Neural progenitor cell (in vitro differentiated cells): Measurements from ENCODE around the gene PRDM16. TPM values are rescaled to one million over a fixed set of nuclear protein-coding genes. Genes with fewer than 3 reads are reported as not detected.
A peak's percentile ranks its signal among the peaks of the same experiment; 100 is the strongest.

Source experiments
- DNase-seq: peaks from one replicate; pipeline ENCODE4 v3.0.0-alpha.2; 2016; ENCODE audit warnings: low spot score
- H2AFZ ChIP-seq: fragments of 200-600 bp; sonication (generic); replicated peaks from 2 replicates; pipeline ENCODE4 v1.6.1; 2016; ENCODE audit warnings: antibody characterized with exemption
- H3F3A ChIP-seq: fragments of 200-600 bp; sonication (generic); 2 replicates; pipeline ENCODE4 v1.6.1; 2016; ENCODE audit warnings: antibody characterized with exemption, low read depth
- H3K27ac ChIP-seq: fragments of 200-600 bp; sonication (generic); 2 replicates; pipeline ENCODE4 v1.5.1; 2016; ENCODE audit warnings: mild to moderate bottlenecking
- H3K27me3 ChIP-seq: fragments of 200-600 bp; sonication (generic); 2 replicates; pipeline ENCODE4 v1.6.1; 2016; ENCODE audit warnings: mild to moderate bottlenecking, moderate library complexity
- H3K36me3 ChIP-seq: fragments of 200-600 bp; sonication (generic); 2 replicates; pipeline ENCODE4 v1.5.1; 2016
- H3K4me1 ChIP-seq: fragments of 200-600 bp; sonication (generic); 2 replicates; pipeline ENCODE4 v1.6.1; 2016; ENCODE audit warnings: mixed run types
- H3K4me2 ChIP-seq: fragments of 200-600 bp; sonication (generic); 2 replicates; pipeline ENCODE4 v1.6.1; 2016
- H3K4me3 ChIP-seq: fragments of 200-600 bp; sonication (generic); 2 replicates; pipeline ENCODE4 v1.5.1; 2016
- H3K79me2 ChIP-seq: fragments of 200-600 bp; sonication (generic); 2 replicates; pipeline ENCODE4 v1.6.1; 2016; ENCODE audit warnings: low read depth
- H3K9ac ChIP-seq: fragments of 200-600 bp; sonication (generic); 2 replicates; pipeline ENCODE4 v1.6.1; 2016
- H3K9me3 ChIP-seq: fragments of 200-600 bp; sonication (generic); 2 replicates; pipeline ENCODE4 v1.5.1; 2016; ENCODE audit warnings: low read depth
- H4K20me1 ChIP-seq: fragments of 200-600 bp; sonication (generic); 2 replicates; pipeline ENCODE4 v1.6.1; 2016; ENCODE audit warnings: low read depth
- H3K27ac Mint-ChIP-seq: 3 replicates; pipeline ENCODE4 v1.8.0; 2021; ENCODE audit warnings: mixed read lengths
- H3K27me3 Mint-ChIP-seq: 2 replicates; pipeline ENCODE4 v1.8.0; 2022; ENCODE audit warnings: low read depth, mild to moderate bottlenecking, inconsistent platforms, moderate library complexity, mixed read lengths; ENCODE audit not compliant: insufficient read depth
- H3K36me3 Mint-ChIP-seq: 3 replicates; pipeline ENCODE4 v1.8.0; 2021; ENCODE audit warnings: mixed read lengths
- H3K4me1 Mint-ChIP-seq: 3 replicates; pipeline ENCODE4 v1.8.0; 2021; ENCODE audit warnings: mixed read lengths
- H3K4me3 Mint-ChIP-seq: 3 replicates; pipeline ENCODE4 v1.8.0; 2021; ENCODE audit warnings: mild to moderate bottlenecking, moderate library complexity, mixed read lengths
- H3K9me3 Mint-ChIP-seq: 3 replicates; pipeline ENCODE4 v1.8.0; 2020; ENCODE audit warnings: mixed read lengths
- EZH2 ChIP-seq: fragments of 200-600 bp; sonication (generic); IDR thresholded peaks from 2 replicates; pipeline ENCODE4 v1.6.1; 2017; ENCODE audit warnings: antibody characterized with exemption, mild to moderate bottlenecking, moderate library complexity
- EZH2phosphoT487 ChIP-seq: fragments of 200-600 bp; sonication (generic); IDR thresholded peaks from 2 replicates; pipeline ENCODE4 v1.6.1; 2017; ENCODE audit warnings: antibody characterized with exemption
- total RNA-seq: library from RNA; depleted of rRNA; stranded (reverse); fragments of >200 nt; gene quantifications from 2 replicates; pipeline ENCODE4 v1.2.3, GENCODE V29; 2015; ENCODE audit warnings: low replicate concordance
- TF ChIP-seq, protein P1 (sequence below): fragments of 200-600 bp; sonication (generic); IDR thresholded peaks from 2 replicates; pipeline ENCODE4 v1.5.1; 2017; ENCODE audit warnings: antibody characterized with exemption, mild to moderate bottlenecking

PRDM16 gene
- total RNA-seq, 1 donor from 2014 or later, result 1.9 TPM

DNA sequence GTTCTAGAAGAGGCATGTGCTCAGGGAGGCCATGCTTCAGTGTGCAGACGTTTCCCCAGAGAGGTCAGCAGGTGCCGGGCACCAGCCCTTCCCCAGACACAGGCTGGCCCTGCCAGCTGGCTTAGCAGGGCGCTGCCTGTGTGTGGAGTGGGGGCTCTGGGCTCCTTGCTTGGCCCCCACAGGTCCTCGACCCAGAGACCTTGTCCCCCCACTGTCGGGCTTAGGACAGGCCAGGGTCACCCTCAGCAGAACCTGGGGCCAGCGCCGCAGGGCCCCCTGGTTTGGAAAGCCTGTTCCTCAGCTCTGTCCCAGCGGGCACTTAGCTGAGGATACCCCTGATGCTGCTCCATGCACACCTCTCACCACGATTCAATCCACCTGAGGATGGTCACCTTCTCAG lies 213.2 kb downstream of the PRDM16 start:
- H3K4me1 Mint-ChIP-seq, result peaks cover 25% of the 10 kb centered on the region
- Histone ChIP-seq H3K4me1 (peaks cover 4% of the 10 kb centered on the region), H4K20me1 (no peaks in the 10 kb centered on the region), H3K27ac (no peak overlapping the region), H3F3A (no peaks in the 10 kb centered on the region), H3K36me3 (no peaks in the 10 kb centered on the region), H3K4me3 (no peak overlapping the region), H3K4me2 (no peak overlapping the region), H3K27me3 (no peaks in the 10 kb centered on the region), H3K79me2 (no peaks in the 10 kb centered on the region), H3K9ac (no peak overlapping the region), H3K9me3 (no peaks in the 10 kb centered on the region), H2AFZ (no peak overlapping the region)
- no peaks in the 10 kb centered on the region for H3K9me3 Mint-ChIP-seq
- DNase-seq, result no peak
- no peaks in the 10 kb centered on the region for H3K36me3 Mint-ChIP-seq
- TF ChIP-seq, protein P1, sequence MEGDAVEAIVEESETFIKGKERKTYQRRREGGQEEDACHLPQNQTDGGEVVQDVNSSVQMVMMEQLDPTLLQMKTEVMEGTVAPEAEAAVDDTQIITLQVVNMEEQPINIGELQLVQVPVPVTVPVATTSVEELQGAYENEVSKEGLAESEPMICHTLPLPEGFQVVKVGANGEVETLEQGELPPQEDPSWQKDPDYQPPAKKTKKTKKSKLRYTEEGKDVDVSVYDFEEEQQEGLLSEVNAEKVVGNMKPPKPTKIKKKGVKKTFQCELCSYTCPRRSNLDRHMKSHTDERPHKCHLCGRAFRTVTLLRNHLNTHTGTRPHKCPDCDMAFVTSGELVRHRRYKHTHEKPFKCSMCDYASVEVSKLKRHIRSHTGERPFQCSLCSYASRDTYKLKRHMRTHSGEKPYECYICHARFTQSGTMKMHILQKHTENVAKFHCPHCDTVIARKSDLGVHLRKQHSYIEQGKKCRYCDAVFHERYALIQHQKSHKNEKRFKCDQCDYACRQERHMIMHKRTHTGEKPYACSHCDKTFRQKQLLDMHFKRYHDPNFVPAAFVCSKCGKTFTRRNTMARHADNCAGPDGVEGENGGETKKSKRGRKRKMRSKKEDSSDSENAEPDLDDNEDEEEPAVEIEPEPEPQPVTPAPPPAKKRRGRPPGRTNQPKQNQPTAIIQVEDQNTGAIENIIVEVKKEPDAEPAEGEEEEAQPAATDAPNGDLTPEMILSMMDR, result no peak
- TF ChIP-seq EZH2 (no peak), EZH2phosphoT487 (no peak)
- peaks cover 16% of the 10 kb centered on the region for H3K27me3 Mint-ChIP-seq
- H3K27ac Mint-ChIP-seq, result no peak overlapping the region
- no peak overlapping the region for H3K4me3 Mint-ChIP-seq

DNA sequence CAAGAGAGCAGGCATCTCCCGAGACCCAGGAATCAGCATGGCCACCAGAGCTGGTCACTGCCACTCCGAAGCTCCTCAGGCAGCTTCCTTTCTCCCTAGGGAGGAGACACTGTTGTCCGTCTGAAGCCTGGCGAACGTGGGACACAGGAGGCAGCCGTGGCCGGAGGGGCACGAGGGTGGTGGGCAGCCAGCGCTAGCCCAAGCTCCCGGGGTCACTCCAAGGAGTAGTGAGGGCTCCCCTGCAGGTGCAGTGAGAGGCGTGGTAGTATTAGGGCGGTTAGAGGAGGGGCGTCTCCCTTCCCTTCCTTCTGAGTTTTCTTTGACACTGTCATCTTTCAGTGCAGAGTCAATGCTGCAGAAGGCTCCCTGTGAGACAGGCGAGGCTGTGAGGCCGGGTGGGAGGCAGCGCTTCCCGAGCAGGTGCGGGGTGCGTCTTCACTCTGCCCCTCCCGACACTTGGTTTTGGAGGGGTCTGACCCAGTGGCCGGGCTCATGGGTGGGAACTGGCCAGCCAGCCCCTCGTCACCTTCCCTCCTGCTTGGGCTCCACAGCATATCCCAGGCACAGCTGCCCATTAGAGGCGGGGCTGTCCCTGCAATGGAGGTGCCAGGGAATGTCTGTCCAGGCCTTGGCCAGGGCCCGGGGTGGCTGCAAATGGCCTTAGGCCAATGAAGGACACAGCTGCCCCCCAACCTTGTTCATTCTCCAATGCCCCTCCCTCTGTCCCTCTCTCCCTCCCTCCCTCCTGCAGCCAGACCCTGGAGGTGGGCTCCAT lies 213.8 kb downstream of the PRDM16 start:
- H3K27ac Mint-ChIP-seq, result no peak overlapping the region
- no peak overlapping the region for H3K9ac ChIP-seq
- H3K4me1 Mint-ChIP-seq, result peaks cover 23% of the 10 kb centered on the region
- H3K9me3 Mint-ChIP-seq, result no peaks in the 10 kb centered on the region
- no peaks in the 10 kb centered on the region for H3K9me3 ChIP-seq
- TF ChIP-seq, protein P1, result no peak
- TF ChIP-seq EZH2, result no peak
- no peak for TF ChIP-seq EZH2phosphoT487
- no peak for DNase-seq
- no peak overlapping the region for H3K27ac ChIP-seq
- H3K4me1 ChIP-seq, result peaks cover 4% of the 10 kb centered on the region
- H3K36me3 ChIP-seq, result no peaks in the 10 kb centered on the region
- H3K79me2 ChIP-seq, result no peaks in the 10 kb centered on the region
- no peak overlapping the region for H2AFZ ChIP-seq
- no peaks in the 10 kb centered on the region for H3K27me3 ChIP-seq
- no peaks in the 10 kb centered on the region for H3K36me3 Mint-ChIP-seq
- H3K4me2 ChIP-seq, result no peak overlapping the region
- peaks cover 16% of the 10 kb centered on the region for H3K27me3 Mint-ChIP-seq
- H3K4me3 ChIP-seq, result no peak overlapping the region
- no peaks in the 10 kb centered on the region for H4K20me1 ChIP-seq
- no peaks in the 10 kb centered on the region for H3F3A ChIP-seq
- no peak overlapping the region for H3K4me3 Mint-ChIP-seq

DNA sequence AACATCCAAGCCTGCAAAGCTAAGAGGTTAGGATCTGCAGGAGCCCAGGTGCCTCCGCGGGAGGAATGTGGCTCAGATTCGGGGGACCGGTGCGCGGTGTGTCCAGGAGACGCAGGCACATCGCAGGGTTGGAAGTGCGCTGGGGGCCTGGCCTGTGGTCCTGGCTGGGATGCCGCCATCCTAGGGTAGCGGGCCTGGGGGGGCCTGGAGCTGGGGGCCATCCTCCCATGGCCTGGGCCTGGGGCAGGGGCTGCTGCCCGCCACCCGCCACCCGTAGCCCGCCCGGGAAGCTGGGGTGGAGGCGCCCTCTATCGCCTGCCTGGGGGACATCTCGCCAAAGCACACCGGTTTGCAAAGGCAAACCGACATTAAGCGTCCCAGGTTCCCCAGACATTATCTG lies 214.8 kb downstream of the PRDM16 start:
- H3K4me3 ChIP-seq, result no peak overlapping the region
- no peak overlapping the region for H3K9ac ChIP-seq
- H2AFZ ChIP-seq, result no peak overlapping the region
- Mint-ChIP-seq H3K27me3 (peaks cover 14% of the 10 kb centered on the region), H3K4me1 (peaks cover 18% of the 10 kb centered on the region), H3K4me3 (no peak overlapping the region), H3K9me3 (no peaks in the 10 kb centered on the region), H3K36me3 (no peaks in the 10 kb centered on the region), H3K27ac (no peak overlapping the region)
- no peaks in the 10 kb centered on the region for H3K36me3 ChIP-seq
- H4K20me1 ChIP-seq, result no peaks in the 10 kb centered on the region
- H3K4me1 ChIP-seq, result peaks cover 4% of the 10 kb centered on the region
- no peaks in the 10 kb centered on the region for H3K79me2 ChIP-seq
- peak; percentile 70 for DNase-seq
- peak overlapping the region; percentile 7 for H3K4me2 ChIP-seq
- no peak for TF ChIP-seq EZH2
- TF ChIP-seq, protein P1, result peak; percentile 91
- H3K27me3 ChIP-seq, result no peaks in the 10 kb centered on the region
- H3K9me3 ChIP-seq, result no peaks in the 10 kb centered on the region
- no peaks in the 10 kb centered on the region for H3F3A ChIP-seq
- no peak overlapping the region for H3K27ac ChIP-seq
